ENCODE results near the gene VSIR.

Gene VSIR

GRCh38 chr10:71754562-71754961, 18.8 kb downstream of the VSIR start:
- TF ChIP-seq MAX (IDR thresholded peaks at IDR 0.05; ENCODE audit: low read depth, low read length), result peak; percentile 51; the same call in 1 of the 2 replicates
- no peak for TF ChIP-seq CTCF (IDR thresholded peaks at IDR 0.05; ENCODE audit: low read depth, low read length)
- TF ChIP-seq POLR2A (IDR thresholded peaks at IDR 0.05; ENCODE audit: extremely low read depth, insufficient read length), result no peak
- peak; percentile 54; the same call in 1 of the 2 replicates for TF ChIP-seq MYC (IDR thresholded peaks at IDR 0.05; ENCODE audit: low read depth, low read length)
- H3K4me3 ChIP-seq (ENCODE audit: low read depth, low read length), result no peak overlapping the region
- peak; percentile 83 for DNase-seq (ENCODE audit: low read depth)

GRCh38 chr10:71753960-71754505, 19.3 kb downstream of the VSIR start:
- DNase-seq (ENCODE audit: low read depth), result no peak
- no peak overlapping the region for H3K4me3 ChIP-seq (ENCODE audit: low read depth, low read length)
- TF ChIP-seq MYC (IDR thresholded peaks at IDR 0.05; ENCODE audit: low read depth, low read length) (no peak), MAX (IDR thresholded peaks at IDR 0.05; ENCODE audit: low read depth, low read length) (no peak)

GRCh38 chr10:71753091-71753959, 20.0 kb downstream of the VSIR start:
- DNase-seq (ENCODE audit: low read depth), result peak; percentile 99
- H3K4me3 ChIP-seq (ENCODE audit: low read depth, low read length), result peak overlapping the region; percentile 17
- TF ChIP-seq CTCF (IDR thresholded peaks at IDR 0.05; ENCODE audit: low read depth, low read length) (no peak), MAX (IDR thresholded peaks at IDR 0.05; ENCODE audit: low read depth, low read length) (peak; percentile 66; the same call in 1 of the 2 replicates), MYC (IDR thresholded peaks at IDR 0.05; ENCODE audit: low read depth, low read length) (peak; percentile 87), POLR2A (IDR thresholded peaks at IDR 0.05; ENCODE audit: extremely low read depth, insufficient read length) (no peak)

GRCh38 chr10:71752391-71753090, 20.8 kb downstream of the VSIR start:
- DNase-seq (ENCODE audit: low read depth), result peak; percentile 61
- TF ChIP-seq MAX (IDR thresholded peaks at IDR 0.05; ENCODE audit: low read depth, low read length) (0 out of 2 replicates have a peak, but pooled peaks have one; percentile 1), MYC (IDR thresholded peaks at IDR 0.05; ENCODE audit: low read depth, low read length) (no peak)
- no peak overlapping the region for H3K4me3 ChIP-seq (ENCODE audit: low read depth, low read length)

- TF ChIP-seq MYC (IDR thresholded peaks at IDR 0.05; ENCODE audit: low read depth, low read length), result no peak
- TF ChIP-seq MAX (IDR thresholded peaks at IDR 0.05; ENCODE audit: low read depth, low read length), result no peak
- TF ChIP-seq CTCF (IDR thresholded peaks at IDR 0.05; ENCODE audit: low read depth, low read length), result no peak
- no peak for TF ChIP-seq POLR2A (IDR thresholded peaks at IDR 0.05; ENCODE audit: extremely low read depth, insufficient read length)
Observed at GRCh38 chr10:71751515-71752224, 21.6 kb downstream of the VSIR start.

GRCh38 chr10:71750986-71751385, 22.3 kb downstream of the VSIR start:
- TF ChIP-seq MAX (IDR thresholded peaks at IDR 0.05; ENCODE audit: low read depth, low read length) (no peak), CTCF (IDR thresholded peaks at IDR 0.05; ENCODE audit: low read depth, low read length) (no peak), POLR2A (IDR thresholded peaks at IDR 0.05; ENCODE audit: extremely low read depth, insufficient read length) (no peak), MYC (IDR thresholded peaks at IDR 0.05; ENCODE audit: low read depth, low read length) (no peak)
- no peak overlapping the region for H3K4me3 ChIP-seq (ENCODE audit: low read depth, low read length)
- no peak for DNase-seq (ENCODE audit: low read depth)

More at GRCh38 chr10:71751515-71752224, 21.6 kb downstream of the VSIR start:
- no peak for DNase-seq (ENCODE audit: low read depth)
- H3K4me3 ChIP-seq (ENCODE audit: low read depth, low read length), result no peak overlapping the region
